K562 (cell line): ENCODE data around the gene GALNT5. TPM values are rescaled to one million over a fixed set of nuclear protein-coding genes. Genes with fewer than 3 reads are reported as not detected.
A peak's percentile ranks its signal among the peaks of the same experiment; 100 is the strongest.

Experiments used
- C11orf30 ChIP-seq: fragments of 450-650 bp; IDR thresholded peaks from 2 replicates; pipeline ENCODE4 v1.6.1; 2016; ENCODE audit warnings: low read depth, mild to moderate bottlenecking
- HDAC1 ChIP-seq, 2 experiments: fragments of 450-650 bp; IDR thresholded peaks; 2 replicates each; pipeline ENCODE4 v1.6.1; 2016 to 2017; ENCODE audit warnings: inconsistent platforms in 1 of 2, mild to moderate bottlenecking in 1 of 2, moderate library complexity in 1 of 2
- IRF9 ChIP-seq: fragments of 450-650 bp; IDR thresholded peaks from 2 replicates; pipeline ENCODE4 v1.6.1; 2016; ENCODE audit warnings: missing biosample characterization, missing genetic modification characterization
- NCOA4 ChIP-seq: fragments of 450-650 bp; IDR thresholded peaks from 2 replicates; pipeline ENCODE4 v1.6.1; 2018; ENCODE audit warnings: mild to moderate bottlenecking; ENCODE audit not compliant: partially characterized antibody
- NR3C1 ChIP-seq: sonication (generic); formaldehyde crosslinking; IDR thresholded peaks from 2 replicates; pipeline ENCODE4 v1.8.1; 2022; ENCODE audit warnings: missing genetic modification reagents
- PHB2 ChIP-seq: fragments of 450-650 bp; IDR thresholded peaks from 2 replicates; pipeline ENCODE4 v1.6.1; 2017; ENCODE audit warnings: low read depth
- POU5F1 ChIP-seq: fragments of 150-350 bp; IDR thresholded peaks from 2 replicates; pipeline ENCODE4 v1.6.1; 2014; ENCODE audit warnings: borderline replicate concordance, low read length, low read depth, mild to moderate bottlenecking; ENCODE audit not compliant: partially characterized antibody
- PYGO2 ChIP-seq: fragments of 450-650 bp; IDR thresholded peaks from 2 replicates; pipeline ENCODE4 v1.6.1; 2016; ENCODE audit warnings: mild to moderate bottlenecking, missing genetic modification characterization, moderate library complexity, missing compliant biosample characterization
- RNF219 ChIP-seq: fragments of 250-450 bp; sonication (Bioruptor Pico); IDR thresholded peaks from 2 replicates; pipeline ENCODE4 v1.5.0; 2022; ENCODE audit warnings: mild to moderate bottlenecking
- SMARCA4 ChIP-seq: fragments of 450-650 bp; IDR thresholded peaks from 2 replicates; pipeline ENCODE4 v1.6.1; 2016
- SP2 ChIP-seq: IDR thresholded peaks from 2 replicates; pipeline ENCODE4 v1.6.1; 2011; ENCODE audit warnings: mild to moderate bottlenecking, low read depth, low read length, moderate library complexity; ENCODE audit not compliant: poor library complexity, severe bottlenecking; ENCODE audit errors: extremely low read depth
- SRSF3 ChIP-seq: fragments of 200-400 bp; formaldehyde crosslinking; IDR thresholded peaks from 2 replicates; pipeline ENCODE4 v1.6.1; 2016; ENCODE audit warnings: mild to moderate bottlenecking, low read length, moderate library complexity; ENCODE audit not compliant: insufficient read depth
- THRAP3 ChIP-seq: fragments of 450-650 bp; IDR thresholded peaks from 2 replicates; pipeline ENCODE4 v1.6.1; 2016; ENCODE audit warnings: mild to moderate bottlenecking, inconsistent platforms, borderline replicate concordance
- ZBTB11 ChIP-seq, 3 experiments: fragments of 200-800 bp in 1 of 3; fragments of 250-450 bp in 1 of 3; fragments of 450-650 bp in 1 of 3; sonication (Bioruptor Pico) in 1 of 3; sonication (Bioruptor generic) in 1 of 3; formaldehyde crosslinking in 1 of 3; IDR thresholded peaks; 2 replicates each; pipeline versions ENCODE4 v1.6.1 to v1.8.0; 2016 to 2022; ENCODE audit warnings: mild to moderate bottlenecking in 2 of 3, missing genetic modification characterization in 2 of 3, missing compliant biosample characterization in 1 of 3, moderate library complexity in 1 of 3
- ZBTB33 ChIP-seq: sonication (generic); formaldehyde crosslinking; IDR thresholded peaks from 2 replicates; pipeline ENCODE4 v1.8.1; 2023; ENCODE audit warnings: mild to moderate bottlenecking, missing genetic modification reagents
- ZNF217 ChIP-seq: sonication (generic); formaldehyde crosslinking; IDR thresholded peaks from 2 replicates; pipeline ENCODE4 v1.8.0; 2022; ENCODE audit warnings: mild to moderate bottlenecking, missing genetic modification reagents
- ZNF764 ChIP-seq: fragments of 250-450 bp; sonication (Bioruptor Pico); IDR thresholded peaks from 2 replicates; pipeline ENCODE4 v1.4.0; 2020; ENCODE audit warnings: low read depth, mild to moderate bottlenecking, moderate library complexity
- polyA plus RNA-seq, 8 experiments: library from polyadenylated mRNA; depleted of rRNA in 4 of 8; stranded (reverse) in 5 of 8; unstranded in 3 of 8; fragments of >200 nt; fragmentation: Nextera tagmentation in 2 of 8; fragmentation: Illumina TruSeq in 1 of 8; extraction: Ambion mirVana in 2 of 8; extraction: Trizol in 1 of 8; gene quantifications; 2 replicates each; pipeline versions ENCODE4 v1.2.1 to v1.2.3, GENCODE V29; 2011 to 2014; ENCODE audit warnings: inconsistent platforms in 1 of 8, missing spikeins in 1 of 8
- total RNA-seq, 7 experiments: library from RNA; depleted of rRNA in 6 of 7; stranded (reverse); fragments of >200 nt in 6 of 7; fragmentation: Illumina TruSeq in 2 of 7; extraction: Trizol in 2 of 7; gene quantifications; 2 replicates each; pipeline versions ENCODE4 v1.2.1 to v1.2.3, GENCODE V29; 2011 to 2021; ENCODE audit warnings: low replicate concordance in 1 of 7

GALNT5 gene
- total and polyA plus RNA-seq, 9 of the 15 experiments (the other 6 are each of a cell fraction or from before 2014, with no cell fraction given) = 21.6 to 73.0 (median 54.7) TPM

GRCh38 chr2:157257312-157258252 is at the start of gene GALNT5 (continued):
- TF ChIP-seq ZBTB33 (CRISPR knock-in tag) (no peak; the same call in 1 of the 2 replicates), ZNF764 (CRISPR knock-in tag) (no peak), SP2 (no peak), ZBTB11 (CRISPR knock-in tag; IDR thresholded peaks at IDR 0.05) (no peak), RNF219 (CRISPR knock-in tag) (no peak), C11orf30 (no peak), NR3C1 (CRISPR knock-in tag) (no peak), HDAC1 (IDR thresholded peaks at IDR 0.05) (peak in 1 of 2 experiments; percentile 71; a peak in 1 of 4 replicates), POU5F1 (no peak), SRSF3 (no peak), SMARCA4 (peak; percentile 55; the same call in 1 of the 2 replicates), PHB2 (no peak), IRF9 (no peak), NCOA4 (no peak), ZNF217 (CRISPR knock-in tag) (no peak), PYGO2 (tag) (no peak), THRAP3 (no peak)
